NCI-H446 treated with DMSO at 0.1 percent for 48 hours (cell line): ENCODE data around the gene FKBP11.
"Not testable (repeated sequence)": the region's sequence is repeated elsewhere in the genome, so short reads cannot be mapped to it uniquely, and the experiment has no call there.

Experiments
- DNase-seq: peaks from one replicate; lab custom pipeline; 2025; lab: John Stamatoyannopoulos, UW

FKBP11 gene

DNA sequence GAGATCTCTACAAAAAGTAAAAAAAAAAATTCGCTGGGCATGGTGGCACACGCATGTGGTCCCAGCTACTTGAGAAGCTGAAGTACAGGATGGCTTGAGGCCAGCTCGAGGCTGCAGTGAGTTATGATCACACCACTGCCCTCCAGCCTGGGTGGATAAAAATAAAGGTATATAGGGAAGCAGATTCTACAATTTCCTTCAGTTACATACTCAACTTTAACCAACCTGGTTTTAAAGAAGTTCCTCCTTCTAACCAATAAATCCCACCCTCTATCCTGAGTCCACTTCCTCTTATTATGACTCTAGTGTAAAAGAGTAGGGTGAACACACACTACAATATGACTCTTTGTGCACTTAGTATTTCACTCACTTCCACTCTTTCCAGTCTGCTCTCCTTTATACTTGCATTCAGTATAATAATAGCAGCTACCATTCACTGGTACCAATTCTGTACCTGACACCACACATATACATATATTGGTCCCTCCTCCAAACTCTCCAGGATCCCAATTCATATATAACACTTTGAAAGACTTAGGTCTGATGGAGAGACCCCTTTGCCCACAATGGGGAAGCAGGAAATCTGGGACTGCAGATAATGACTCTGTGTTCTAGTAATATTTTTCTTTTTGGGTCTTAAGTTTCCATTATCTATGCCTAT is 29.7 kb upstream of the FKBP11 start:
- DNase-seq = no peak

DNA sequence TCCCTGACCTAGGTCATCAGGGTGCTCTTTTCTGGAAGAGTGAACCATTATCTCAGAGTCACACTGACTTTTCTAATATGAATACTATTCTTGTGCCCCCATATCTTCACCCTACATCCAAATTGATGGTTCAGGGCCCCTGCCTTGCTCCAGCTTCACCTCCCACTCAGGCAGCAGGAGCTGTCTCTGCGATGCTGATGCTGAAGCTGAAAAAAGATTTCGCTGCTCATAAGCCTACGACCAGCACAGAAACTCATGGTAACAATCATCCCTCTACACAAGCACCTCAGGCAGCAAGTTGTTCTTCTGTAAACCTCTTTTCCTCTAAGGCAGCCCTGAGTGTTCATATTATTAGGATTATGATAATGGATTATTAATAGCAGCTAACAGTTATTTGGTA is 28.8 kb upstream of the FKBP11 start:
- no peak for DNase-seq

DNA sequence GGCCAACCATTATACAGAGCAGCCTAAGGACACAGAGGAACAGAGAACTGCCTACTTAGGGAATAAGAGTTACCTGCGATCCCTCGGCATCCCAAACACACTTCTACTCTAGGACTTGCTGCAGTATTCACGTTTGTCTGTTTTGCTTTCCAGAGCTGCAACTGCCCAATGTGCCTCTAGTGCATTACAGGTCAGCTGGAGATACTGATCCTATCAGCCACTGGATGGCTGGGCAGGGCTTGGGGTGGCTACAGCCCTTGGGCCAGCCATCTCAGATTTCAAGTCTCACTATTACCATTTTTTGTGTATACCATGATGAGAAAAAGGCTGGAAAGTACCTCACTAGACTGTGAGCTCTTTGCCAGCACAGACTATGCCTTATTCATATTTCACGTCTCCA is 27.4 kb upstream of the FKBP11 start:
- no peak for DNase-seq

GRCh38 chr12:48947727-48948126 is 22.4 kb upstream of the FKBP11 start:
- no peak for DNase-seq

GRCh38 chr12:48946943-48947342 is 21.7 kb upstream of the FKBP11 start:
- DNase-seq = no peak

GRCh38 chr12:48946205-48946604 is 20.9 kb upstream of the FKBP11 start:
- DNase-seq = peak; percentile 54

- no peak for DNase-seq
These were observed 17.9 kb upstream of the FKBP11 start for GRCh38 chr12:48943221-48943620.

- DNase-seq = no peak
These were observed 14.9 kb upstream of the FKBP11 start for GRCh38 chr12:48940181-48940580.

DNA sequence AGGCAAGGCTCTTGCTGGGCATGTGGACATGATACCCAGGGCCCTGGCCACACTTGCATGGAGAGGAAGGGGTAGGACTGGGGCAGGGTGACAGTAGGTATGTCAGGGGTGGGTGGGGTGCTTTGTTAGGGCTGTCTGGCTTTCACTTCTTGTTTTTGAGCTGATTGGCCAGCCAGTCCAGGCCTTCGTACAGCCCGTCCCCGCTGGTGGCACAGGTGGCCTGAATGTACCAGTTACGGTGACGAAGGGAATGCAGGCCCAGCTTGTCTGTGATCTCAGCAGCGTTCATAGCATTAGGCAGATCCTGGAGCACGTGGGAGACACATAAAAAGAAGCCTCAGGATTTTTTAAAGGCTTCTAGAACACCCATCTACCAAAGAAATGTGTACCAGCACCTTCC is 13.5 kb upstream of the FKBP11 start:
- no peak for DNase-seq

GRCh38 chr12:48937170-48937569 is 11.9 kb upstream of the FKBP11 start:
- DNase-seq = no peak

GRCh38 chr12:48936379-48936979 is 11.2 kb upstream of the FKBP11 start:
- DNase-seq = no peak

DNA sequence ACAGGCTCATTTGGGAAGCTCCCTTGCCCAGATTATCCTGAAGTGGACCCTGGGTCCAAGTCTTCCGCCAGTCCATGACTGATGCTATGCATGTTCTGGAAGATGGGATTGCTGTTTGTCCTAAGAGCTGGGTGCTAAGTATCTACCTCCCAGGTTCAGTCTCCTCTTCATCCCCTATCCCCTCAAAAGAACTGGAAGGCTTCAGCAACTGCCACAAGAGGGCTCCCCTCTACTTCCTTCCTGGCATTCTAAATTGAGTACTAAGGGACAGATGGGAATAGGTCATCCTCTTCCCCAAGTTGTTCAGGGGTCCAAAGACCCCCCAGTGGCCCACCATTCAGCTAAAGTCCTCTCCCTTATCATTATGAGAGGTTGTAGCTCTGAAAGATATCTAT is 9.0 kb upstream of the FKBP11 start:
- DNase-seq = no peak

- no peak for DNase-seq
These were observed 8.5 kb upstream of the FKBP11 start for GRCh38 chr12:48933664-48934311.

DNA sequence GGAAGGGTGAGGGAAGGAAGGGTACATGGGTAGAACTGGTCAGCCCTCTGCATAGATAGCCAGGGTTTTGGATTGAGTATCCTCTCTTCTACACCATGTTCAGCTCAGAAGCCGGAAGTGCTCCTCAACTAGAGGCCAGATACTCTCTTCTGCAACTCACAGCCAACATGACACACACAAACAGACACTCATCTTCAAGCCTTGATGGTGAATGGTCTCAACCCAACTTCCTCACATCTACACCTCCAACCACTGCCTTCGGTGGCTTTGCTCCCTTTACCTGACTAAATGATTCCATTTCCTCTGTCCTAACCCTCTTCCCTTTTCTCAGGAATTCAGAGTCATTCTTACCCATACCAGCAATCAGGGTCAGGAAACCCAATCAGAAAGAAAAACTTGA is 7.6 kb upstream of the FKBP11 start:
- no peak for DNase-seq

GRCh38 chr12:48930475-48930874 is 5.2 kb upstream of the FKBP11 start:
- DNase-seq = no peak

DNA sequence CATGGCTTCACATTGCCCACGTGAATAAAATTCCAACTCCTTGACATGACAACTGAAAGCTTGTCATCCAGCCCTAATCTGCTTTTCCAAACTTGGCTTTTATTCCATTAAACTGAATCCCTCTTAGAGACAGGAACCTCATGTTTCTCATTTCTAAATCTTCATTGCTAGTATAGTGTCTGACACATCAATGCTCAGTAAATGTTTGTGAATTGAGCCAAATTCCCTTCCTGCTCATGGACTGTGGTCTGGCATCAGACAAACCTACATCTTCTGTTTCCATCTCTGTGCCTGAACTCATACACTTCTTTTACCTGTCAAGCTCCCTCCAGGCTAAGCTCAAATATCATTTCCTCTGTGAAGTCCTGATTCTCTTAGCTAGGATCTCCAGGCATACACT is 4.3 kb upstream of the FKBP11 start:
- DNase-seq = no peak

- DNase-seq = no peak
These were observed 2.0 kb upstream of the FKBP11 start for GRCh38 chr12:48927261-48927660.

DNA sequence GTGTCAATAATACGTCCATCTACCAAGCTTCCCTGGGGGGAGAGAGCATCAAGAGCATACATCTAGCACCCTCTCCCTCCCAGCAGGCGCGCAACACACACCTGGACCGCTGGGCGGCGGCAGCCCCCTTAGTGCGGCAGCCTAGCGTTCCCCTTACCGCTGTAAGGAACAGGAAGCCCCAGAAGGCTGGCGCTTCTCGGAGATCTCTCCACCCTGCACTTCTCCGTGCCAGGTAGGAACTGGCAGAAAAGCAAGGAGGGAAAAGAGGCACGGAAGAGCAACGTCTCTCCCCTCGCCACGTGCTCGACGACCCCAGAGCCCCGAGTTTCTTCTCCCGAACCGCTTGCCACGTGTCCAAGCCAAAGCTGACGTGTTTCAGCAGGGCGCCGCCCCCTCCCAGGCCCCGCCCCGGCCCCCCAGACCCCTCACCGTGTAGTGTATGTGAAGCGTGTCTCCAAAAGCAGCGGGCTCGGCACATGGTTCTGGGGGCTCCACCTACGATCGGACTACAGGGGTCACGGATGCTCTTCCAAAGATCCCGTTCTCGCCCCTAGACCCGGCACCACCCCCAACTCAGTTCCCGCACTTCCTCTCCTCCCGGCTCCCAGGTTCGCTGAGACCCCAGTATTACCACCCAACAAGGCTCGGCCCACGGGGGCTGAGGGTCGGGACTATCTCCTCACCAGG is 532 bp downstream of the FKBP11 start:
- no peak for DNase-seq

DNA sequence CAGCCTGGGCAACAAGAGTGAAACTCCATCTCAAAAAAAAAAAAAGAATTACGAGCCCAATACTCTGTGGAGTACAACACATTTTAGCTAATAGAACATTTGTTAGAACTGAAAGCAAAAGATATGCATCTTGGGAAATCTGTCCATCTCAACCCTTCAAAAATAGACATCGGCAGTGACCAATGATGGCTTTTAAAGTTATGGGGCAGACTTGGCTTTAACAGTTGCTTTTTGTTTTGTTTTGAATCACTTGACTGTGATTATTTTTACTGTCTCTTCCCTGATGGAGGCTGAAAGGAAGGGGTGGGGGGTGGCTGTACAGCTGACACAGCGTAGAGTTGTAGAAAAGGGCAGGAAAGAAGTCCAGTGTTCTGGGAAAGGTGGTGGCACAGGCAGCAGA is 2.2 kb downstream of the FKBP11 start:
- DNase-seq = no peak

DNA sequence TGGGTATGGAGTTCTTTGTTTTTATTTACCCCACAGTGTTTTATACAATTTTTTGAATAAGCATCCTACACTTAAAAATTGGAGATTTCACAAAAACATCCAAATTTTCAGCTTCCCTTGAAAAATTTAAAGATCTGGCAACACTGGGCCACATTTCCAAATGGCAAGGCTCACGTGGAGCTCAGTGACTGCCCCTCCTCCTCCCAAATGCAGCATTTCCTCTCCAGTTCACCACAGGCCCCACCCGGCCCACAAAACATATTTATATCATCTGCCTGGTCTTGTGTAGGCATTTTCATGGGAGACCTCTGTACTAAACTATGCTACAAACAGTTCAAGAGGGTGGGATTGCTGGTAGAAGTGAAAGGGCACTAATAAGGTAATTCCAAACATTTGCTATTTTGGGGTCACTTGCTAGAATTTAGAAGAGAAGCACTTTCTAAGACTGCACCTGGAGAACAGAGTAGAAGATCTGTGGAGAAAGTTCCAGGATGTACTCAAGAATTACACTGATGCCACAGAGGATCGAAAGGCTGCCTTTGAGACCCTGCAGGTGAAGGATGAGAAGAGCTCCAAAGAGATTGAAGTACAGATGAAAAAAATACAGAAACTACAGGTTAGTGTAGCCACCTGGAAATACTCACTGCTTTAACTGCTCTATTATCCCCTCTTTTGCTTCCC is 7.3 kb downstream of the FKBP11 start:
- DNase-seq = no peak

DNA sequence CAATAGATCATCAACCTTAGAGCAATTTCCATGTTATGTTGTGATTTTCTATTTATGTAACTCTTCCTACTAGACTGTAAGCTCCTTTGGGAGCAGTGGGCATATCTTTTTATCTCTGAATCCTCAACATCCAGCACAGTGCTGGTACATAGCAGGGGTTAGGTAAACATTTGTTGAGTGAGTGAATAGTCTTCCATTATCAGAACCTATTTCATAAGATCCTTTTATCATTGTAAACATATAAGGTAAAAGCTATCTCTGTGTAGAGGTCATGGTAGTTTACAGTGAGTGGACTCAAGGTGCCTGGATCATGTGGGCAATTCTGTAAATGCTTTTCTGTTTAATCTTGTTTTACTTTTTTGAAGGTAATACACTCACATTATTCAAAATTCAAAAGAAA is 15.1 kb downstream of the FKBP11 start:
- DNase-seq = no peak

GRCh38 chr12:48909698-48910097 is 15.6 kb downstream of the FKBP11 start:
- DNase-seq = not testable (repeated sequence)

- no peak for DNase-seq
These were observed 18.0 kb downstream of the FKBP11 start for GRCh38 chr12:48907245-48907644.
